Astrocyte (in vitro differentiated cells and primary cell): ENCODE measurements around the gene TP53AIP1. TPM values are rescaled to one million over a fixed set of nuclear protein-coding genes. Genes with fewer than 3 reads are reported as not detected.

Source experiments
- DNase-seq: peaks from one replicate; pipeline ENCODE4 v3.0.0-alpha.2; 2010; ENCODE audit warnings: low read depth
- FAIRE-seq: peaks from 2 replicates; lab custom pipeline; 2011; peaks lifted over from hg19 to GRCh38; lab: Jason Lieb, UNC
- H2AFZ ChIP-seq: 2 replicates; pipeline ENCODE4 v1.6.0; 2012; ENCODE audit warnings: low read depth, low read length, inconsistent platforms
- H3K27ac ChIP-seq: 2 replicates; pipeline ENCODE4 v1.5.1; 2011; ENCODE audit warnings: low read depth, low read length, inconsistent platforms
- H3K27me3 ChIP-seq: 2 replicates; pipeline ENCODE4 v1.6.0; 2011; ENCODE audit warnings: low read length, inconsistent platforms; ENCODE audit not compliant: insufficient read depth
- H3K36me3 ChIP-seq: 2 replicates; pipeline ENCODE4 v1.5.1; 2011; ENCODE audit warnings: low read length, inconsistent platforms; ENCODE audit not compliant: insufficient read depth
- H3K4me1 ChIP-seq: 2 replicates; pipeline ENCODE4 v1.5.1; 2011; ENCODE audit warnings: low read length, inconsistent platforms; ENCODE audit not compliant: insufficient read depth
- H3K4me2 ChIP-seq: 2 replicates; pipeline ENCODE4 v1.6.0; 2012; ENCODE audit warnings: low read length, inconsistent platforms
- H3K4me3 ChIP-seq: 2 replicates; pipeline ENCODE4 v1.5.1; 2011; ENCODE audit warnings: low read depth, mild to moderate bottlenecking, low read length, inconsistent platforms; ENCODE audit not compliant: insufficient read depth
- H3K79me2 ChIP-seq: 2 replicates; pipeline ENCODE4 v1.6.0; 2012; ENCODE audit warnings: mild to moderate bottlenecking, low read length, inconsistent platforms; ENCODE audit not compliant: insufficient read depth
- H3K9ac ChIP-seq: 2 replicates; pipeline ENCODE4 v1.6.0; 2012; ENCODE audit warnings: mild to moderate bottlenecking, low read length, inconsistent platforms
- H3K9me3 ChIP-seq: 2 replicates; pipeline ENCODE4 v1.5.1; 2012; ENCODE audit warnings: low read depth, mild to moderate bottlenecking, low read length, inconsistent platforms; ENCODE audit not compliant: insufficient read depth
- H4K20me1 ChIP-seq: 2 replicates; pipeline ENCODE4 v1.6.0; 2012; ENCODE audit warnings: low read length, inconsistent platforms; ENCODE audit not compliant: insufficient read depth
- H3K27ac Mint-ChIP-seq: one replicate; pipeline ENCODE4 v1.8.0; 2021; ENCODE audit warnings: mild to moderate bottlenecking, mixed read lengths; ENCODE audit not compliant: unreplicated experiment
- H3K27me3 Mint-ChIP-seq: one replicate; pipeline ENCODE4 v1.8.0; 2021; ENCODE audit warnings: low read depth, mixed read lengths; ENCODE audit not compliant: unreplicated experiment
- H3K36me3 Mint-ChIP-seq: one replicate; pipeline ENCODE4 v1.8.0; 2021; ENCODE audit warnings: low read depth, mixed read lengths; ENCODE audit not compliant: unreplicated experiment
- H3K4me1 Mint-ChIP-seq: one replicate; pipeline ENCODE4 v1.8.0; 2021; ENCODE audit warnings: low read depth, mixed read lengths; ENCODE audit not compliant: unreplicated experiment
- H3K4me3 Mint-ChIP-seq: one replicate; pipeline ENCODE4 v1.8.0; 2021; ENCODE audit warnings: mild to moderate bottlenecking, moderate library complexity, mixed read lengths; ENCODE audit not compliant: unreplicated experiment
- H3K9me3 Mint-ChIP-seq: one replicate; pipeline ENCODE4 v1.8.0; 2021; ENCODE audit warnings: mild to moderate bottlenecking, mixed read lengths; ENCODE audit not compliant: unreplicated experiment
- EZH2 ChIP-seq: IDR thresholded peaks from 2 replicates; pipeline ENCODE4 v1.6.1; 2012; ENCODE audit warnings: mild to moderate bottlenecking, low read length, inconsistent platforms; ENCODE audit not compliant: insufficient read depth
- total RNA-seq: library from RNA; stranded (reverse); gene quantifications from 2 replicates; pipeline ENCODE4 v1.2.1, GENCODE V29; 2021
- TF ChIP-seq, protein P1 (sequence below): IDR thresholded peaks from 2 replicates; pipeline ENCODE4 v1.5.1; 2011; ENCODE audit warnings: low read depth, mild to moderate bottlenecking, inconsistent platforms, low read length, moderate library complexity; ENCODE audit not compliant: insufficient read depth

The TP53AIP1 gene
- total RNA-seq, 1 donor from 2014 or later = 0.20 TPM

DNA sequence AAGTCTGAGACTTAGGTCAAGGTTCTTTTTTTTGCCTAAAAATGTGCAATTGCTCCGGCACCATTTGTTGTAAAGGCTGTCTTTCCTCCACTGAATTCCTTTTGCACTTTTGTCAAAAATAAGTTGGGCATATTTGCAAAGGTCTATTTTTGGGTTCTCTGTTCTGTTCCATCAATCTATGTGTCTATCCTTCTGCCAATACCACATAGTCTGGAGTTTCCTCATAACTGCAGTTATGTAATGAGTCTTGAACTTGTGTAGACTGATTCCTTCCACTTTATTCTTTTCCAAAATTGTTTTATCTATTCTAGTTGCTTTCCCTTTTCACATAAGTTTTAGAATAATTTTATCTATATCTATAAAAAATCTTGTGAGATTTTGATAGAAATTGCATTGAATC, 44.8 kb downstream of the TP53AIP1 start:
- FAIRE-seq = no peak
- peaks cover 3% of the 10 kb centered on the region for H3K36me3 Mint-ChIP-seq

DNA sequence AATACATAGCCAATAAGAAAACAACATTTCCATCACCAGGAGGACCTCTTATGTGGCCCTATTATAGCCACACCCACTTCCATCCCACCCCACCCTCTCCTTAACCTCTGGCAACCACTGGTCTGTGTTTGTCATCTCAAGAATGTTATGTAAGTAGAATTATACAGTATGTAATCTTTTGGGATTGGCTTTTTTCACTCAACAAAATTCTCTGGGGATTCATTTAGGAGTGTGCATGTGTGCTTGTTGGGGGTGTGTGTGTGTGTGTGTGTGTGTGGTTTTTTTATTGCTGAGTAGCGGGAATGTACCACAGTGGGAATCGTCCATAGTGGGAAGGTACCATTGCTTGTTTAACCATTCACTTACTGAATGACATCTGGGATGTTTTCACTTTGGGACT, 46.3 kb downstream of the TP53AIP1 start:
- TF ChIP-seq, protein P1, sequence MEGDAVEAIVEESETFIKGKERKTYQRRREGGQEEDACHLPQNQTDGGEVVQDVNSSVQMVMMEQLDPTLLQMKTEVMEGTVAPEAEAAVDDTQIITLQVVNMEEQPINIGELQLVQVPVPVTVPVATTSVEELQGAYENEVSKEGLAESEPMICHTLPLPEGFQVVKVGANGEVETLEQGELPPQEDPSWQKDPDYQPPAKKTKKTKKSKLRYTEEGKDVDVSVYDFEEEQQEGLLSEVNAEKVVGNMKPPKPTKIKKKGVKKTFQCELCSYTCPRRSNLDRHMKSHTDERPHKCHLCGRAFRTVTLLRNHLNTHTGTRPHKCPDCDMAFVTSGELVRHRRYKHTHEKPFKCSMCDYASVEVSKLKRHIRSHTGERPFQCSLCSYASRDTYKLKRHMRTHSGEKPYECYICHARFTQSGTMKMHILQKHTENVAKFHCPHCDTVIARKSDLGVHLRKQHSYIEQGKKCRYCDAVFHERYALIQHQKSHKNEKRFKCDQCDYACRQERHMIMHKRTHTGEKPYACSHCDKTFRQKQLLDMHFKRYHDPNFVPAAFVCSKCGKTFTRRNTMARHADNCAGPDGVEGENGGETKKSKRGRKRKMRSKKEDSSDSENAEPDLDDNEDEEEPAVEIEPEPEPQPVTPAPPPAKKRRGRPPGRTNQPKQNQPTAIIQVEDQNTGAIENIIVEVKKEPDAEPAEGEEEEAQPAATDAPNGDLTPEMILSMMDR = no peak
- no peak for TF ChIP-seq EZH2

More for the DNA sequence above, 44.8 kb downstream of the TP53AIP1 start:
- H3K27ac Mint-ChIP-seq = no peak overlapping the region
- DNase-seq = no peak
- Histone ChIP-seq H3K36me3 (no peaks in the 10 kb centered on the region), H3K4me1 (peaks cover 7% of the 10 kb centered on the region), H3K79me2 (no peaks in the 10 kb centered on the region), H4K20me1 (no peaks in the 10 kb centered on the region), H2AFZ (no peak overlapping the region), H3K4me2 (no peak overlapping the region), H3K9me3 (no peaks in the 10 kb centered on the region), H3K27ac (no peak overlapping the region), H3K27me3 (peaks cover 3% of the 10 kb centered on the region), H3K9ac (no peak overlapping the region), H3K4me3 (no peak overlapping the region)
- H3K4me3 Mint-ChIP-seq = no peak overlapping the region
- peaks cover 35% of the 10 kb centered on the region for H3K27me3 Mint-ChIP-seq
- peaks cover 15% of the 10 kb centered on the region for H3K4me1 Mint-ChIP-seq
- TF ChIP-seq, protein P1 = no peak
- TF ChIP-seq EZH2 = no peak
- no peaks in the 10 kb centered on the region for H3K9me3 Mint-ChIP-seq

DNA sequence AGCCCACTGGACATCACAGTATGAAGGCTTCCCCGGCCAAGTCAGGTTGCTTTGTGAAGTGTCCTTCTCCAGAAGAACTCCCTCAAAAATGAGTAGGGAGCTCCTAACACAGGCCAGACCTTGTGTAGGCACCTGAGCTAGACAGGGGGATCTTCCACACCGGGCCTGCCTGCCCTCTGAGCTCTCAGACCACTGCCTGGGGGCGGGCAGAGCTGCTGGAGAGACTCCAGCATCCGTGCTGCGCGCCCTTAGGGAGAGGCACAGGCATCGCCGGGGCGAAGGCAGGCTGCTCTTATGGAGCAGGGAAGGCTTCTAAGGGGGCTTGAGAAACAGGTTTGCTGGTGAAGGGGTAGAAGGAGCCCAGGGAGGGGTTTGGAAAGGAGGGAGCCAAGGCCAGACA, 47.1 kb downstream of the TP53AIP1 start:
- H3K27ac Mint-ChIP-seq = no peak overlapping the region
- peaks cover 2% of the 10 kb centered on the region for H3K36me3 Mint-ChIP-seq
- Histone ChIP-seq H3K79me2 (no peaks in the 10 kb centered on the region), H3K4me2 (no peak overlapping the region), H3K4me1 (peaks cover 3% of the 10 kb centered on the region), H3K27ac (no peak overlapping the region), H4K20me1 (no peaks in the 10 kb centered on the region), H3K27me3 (peaks cover 3% of the 10 kb centered on the region), H2AFZ (no peak overlapping the region), H3K4me3 (no peak overlapping the region), H3K9ac (no peak overlapping the region), H3K9me3 (no peaks in the 10 kb centered on the region), H3K36me3 (no peaks in the 10 kb centered on the region)
- no peaks in the 10 kb centered on the region for H3K9me3 Mint-ChIP-seq
- TF ChIP-seq EZH2 = no peak
- TF ChIP-seq, protein P1 = no peak
- DNase-seq = no peak
- H3K4me1 Mint-ChIP-seq = peaks cover 4% of the 10 kb centered on the region
- peaks cover 31% of the 10 kb centered on the region for H3K27me3 Mint-ChIP-seq
- FAIRE-seq = no peak
- no peak overlapping the region for H3K4me3 Mint-ChIP-seq

More for the DNA sequence above, 46.3 kb downstream of the TP53AIP1 start:
- H4K20me1 ChIP-seq = no peaks in the 10 kb centered on the region
- H3K27ac Mint-ChIP-seq = no peak overlapping the region
- no peaks in the 10 kb centered on the region for H3K9me3 Mint-ChIP-seq
- no peak overlapping the region for H3K9ac ChIP-seq
- no peak overlapping the region for H3K4me2 ChIP-seq
- no peaks in the 10 kb centered on the region for H3K4me1 ChIP-seq
- H3K27ac ChIP-seq = no peak overlapping the region
- no peaks in the 10 kb centered on the region for H3K79me2 ChIP-seq
- peaks cover 6% of the 10 kb centered on the region for H3K4me1 Mint-ChIP-seq
- H3K4me3 Mint-ChIP-seq = no peak overlapping the region
- no peak overlapping the region for H2AFZ ChIP-seq
- H3K27me3 Mint-ChIP-seq = peaks cover 36% of the 10 kb centered on the region
- no peak overlapping the region for H3K4me3 ChIP-seq
- H3K9me3 ChIP-seq = no peaks in the 10 kb centered on the region
- DNase-seq (no peak), FAIRE-seq (peak; percentile 23)
- H3K27me3 ChIP-seq = peaks cover 3% of the 10 kb centered on the region
- H3K36me3 Mint-ChIP-seq = peaks cover 2% of the 10 kb centered on the region
- H3K36me3 ChIP-seq = no peaks in the 10 kb centered on the region
